H9 (cell line): ENCODE data around the gene BBC3. TPM values are rescaled to one million over a fixed set of nuclear protein-coding genes. Genes with fewer than 3 reads are reported as not detected.

Experiments used
- DNase-seq: peaks from one replicate; pipeline ENCODE4 v3.0.0-alpha.2; 2017
- H2AFZ ChIP-seq: one replicate; pipeline ENCODE4 v1.6.1; 2013; ENCODE audit warnings: mild to moderate bottlenecking, low read length, control low read depth, moderate library complexity
- H2AK5ac ChIP-seq: 2 replicates; pipeline ENCODE4 v1.6.1; 2013; ENCODE audit warnings: low read length, control low read depth, mixed read lengths; ENCODE audit not compliant: insufficient read length
- H2BK120ac ChIP-seq: one replicate; pipeline ENCODE4 v1.6.1; 2013; ENCODE audit warnings: low read depth, mild to moderate bottlenecking, low read length, control low read depth, inconsistent platforms; ENCODE audit not compliant: poor library complexity, severe bottlenecking
- H2BK12ac ChIP-seq: 2 replicates; pipeline ENCODE4 v1.6.1; 2013; ENCODE audit warnings: low read length, control low read depth, mixed read lengths, low read depth; ENCODE audit not compliant: insufficient read length
- H2BK15ac ChIP-seq: 2 replicates; pipeline ENCODE4 v1.6.1; 2013; ENCODE audit warnings: low read depth, low read length, control low read depth
- H2BK20ac ChIP-seq: one replicate; pipeline ENCODE4 v1.6.1; 2013; ENCODE audit warnings: low read depth, mild to moderate bottlenecking, low read length, control low read depth, inconsistent platforms; ENCODE audit not compliant: poor library complexity, severe bottlenecking
- H2BK5ac ChIP-seq: 2 replicates; pipeline ENCODE4 v1.6.1; 2013; ENCODE audit warnings: low read length, control low read depth, mixed read lengths; ENCODE audit not compliant: insufficient read length
- H3K14ac ChIP-seq: 2 replicates; pipeline ENCODE4 v1.6.1; 2013; ENCODE audit warnings: low read length, control low read depth; ENCODE audit not compliant: insufficient read depth
- H3K18ac ChIP-seq: 2 replicates; pipeline ENCODE4 v1.6.1; 2013; ENCODE audit warnings: low read depth, mild to moderate bottlenecking, mixed read lengths, low read length, control low read depth; ENCODE audit not compliant: insufficient read length
- H3K23ac ChIP-seq: 2 replicates; pipeline ENCODE4 v1.6.1; 2013; ENCODE audit warnings: low read length, control low read depth, mixed read lengths, low read depth; ENCODE audit not compliant: insufficient read length
- H3K23me2 ChIP-seq: 2 replicates; pipeline ENCODE4 v1.6.1; 2013; ENCODE audit warnings: low read depth, mild to moderate bottlenecking, mixed read lengths, low read length, control low read depth; ENCODE audit not compliant: insufficient read length, poor library complexity, severe bottlenecking
- H3K27ac ChIP-seq: 2 replicates; pipeline ENCODE4 v1.5.1; 2013; ENCODE audit warnings: low read length, control low read depth, mixed read lengths, low read depth; ENCODE audit not compliant: insufficient read length
- H3K27me3 ChIP-seq: 2 replicates; pipeline ENCODE4 v1.6.1; 2013; ENCODE audit warnings: low read length, control low read depth, inconsistent platforms; ENCODE audit not compliant: insufficient read depth
- H3K4ac ChIP-seq: 2 replicates; pipeline ENCODE4 v1.6.1; 2013; ENCODE audit warnings: low read depth, mild to moderate bottlenecking, control low read depth, inconsistent platforms, low read length, moderate library complexity
- H3K4me1 ChIP-seq: 2 replicates; pipeline ENCODE4 v1.6.1; 2013; ENCODE audit warnings: low read length, control low read depth, inconsistent platforms; ENCODE audit not compliant: insufficient read depth
- H3K4me2 ChIP-seq: 2 replicates; pipeline ENCODE4 v1.6.1; 2013; ENCODE audit warnings: low read length, control low read depth, mixed read lengths; ENCODE audit not compliant: insufficient read length, insufficient read depth
- H3K56ac ChIP-seq: 2 replicates; pipeline ENCODE4 v1.6.1; 2013; ENCODE audit warnings: low read depth, mild to moderate bottlenecking, mixed read lengths, low read length, control low read depth; ENCODE audit not compliant: insufficient read length
- H3K79me1 ChIP-seq: 2 replicates; pipeline ENCODE4 v1.6.1; 2013; ENCODE audit warnings: low read depth, mild to moderate bottlenecking, moderate library complexity, low read length, control low read depth, inconsistent platforms; ENCODE audit not compliant: insufficient read depth, poor library complexity, severe bottlenecking
- H3K79me2 ChIP-seq: 2 replicates; pipeline ENCODE4 v1.6.1; 2013; ENCODE audit warnings: low read length, control low read depth, inconsistent platforms; ENCODE audit not compliant: insufficient read depth
- H3K9ac ChIP-seq: 2 replicates; pipeline ENCODE4 v1.6.1; 2013; ENCODE audit warnings: low read length, control low read depth, mixed read lengths; ENCODE audit not compliant: insufficient read length; ENCODE audit errors: extremely low read depth
- H3K9me3 ChIP-seq: one replicate; pipeline ENCODE4 v1.6.1; 2013; ENCODE audit warnings: low read depth, low read length, inconsistent platforms; ENCODE audit not compliant: control insufficient read depth
- H3T11ph ChIP-seq: one replicate; pipeline ENCODE4 v1.6.1; 2013; ENCODE audit warnings: mild to moderate bottlenecking, low read length, control low read depth, inconsistent platforms
- H4K20me1 ChIP-seq: one replicate; pipeline ENCODE4 v1.6.1; 2013; ENCODE audit not compliant: control insufficient read depth, insufficient read length, insufficient read depth
- H4K5ac ChIP-seq: 2 replicates; pipeline ENCODE4 v1.6.1; 2013; ENCODE audit warnings: low read depth, mild to moderate bottlenecking, mixed read lengths, low read length, control low read depth; ENCODE audit not compliant: insufficient read length
- H4K8ac ChIP-seq: replicated peaks from 2 replicates; pipeline ENCODE4 v1.6.1; 2013; ENCODE audit warnings: low read length, control low read depth, mixed read lengths, low read depth; ENCODE audit not compliant: insufficient read length
- H4K91ac ChIP-seq: 2 replicates; pipeline ENCODE4 v1.6.1; 2013; ENCODE audit warnings: low read depth, mild to moderate bottlenecking, moderate library complexity, mixed read lengths, low read length, control low read depth; ENCODE audit not compliant: insufficient read length
- H3K27ac Mint-ChIP-seq, 3 experiments: 2 replicates in 2 of 3; 3 replicates in 1 of 3; pipeline ENCODE4 v1.8.0; 2020 to 2021; ENCODE audit warnings: mixed read lengths in 3 of 3, mild to moderate bottlenecking in 1 of 3, moderate library complexity in 1 of 3
- H3K27me3 Mint-ChIP-seq: 2 replicates; pipeline ENCODE4 v1.8.0; 2021; ENCODE audit warnings: low read depth, mild to moderate bottlenecking, moderate library complexity, mixed read lengths
- H3K36me3 Mint-ChIP-seq, 3 experiments: 2 replicates in 2 of 3; 3 replicates in 1 of 3; pipeline ENCODE4 v1.8.0; 2020 to 2021; ENCODE audit warnings: low read depth in 3 of 3, mixed read lengths in 3 of 3; ENCODE audit not compliant: insufficient read depth in 1 of 3
- H3K4me1 Mint-ChIP-seq, 2 experiments: 2 replicates each; pipeline ENCODE4 v1.8.0; 2020; ENCODE audit warnings: mixed read lengths in 2 of 2
- H3K4me3 Mint-ChIP-seq, 2 experiments: 2 replicates in 1 of 2; 3 replicates in 1 of 2; pipeline ENCODE4 v1.8.0; 2020 to 2021; ENCODE audit warnings: mild to moderate bottlenecking in 2 of 2, mixed read lengths in 2 of 2, moderate library complexity in 1 of 2
- H3K9me3 Mint-ChIP-seq, 2 experiments: 2 replicates in 1 of 2; 3 replicates in 1 of 2; pipeline ENCODE4 v1.8.0; 2020; ENCODE audit warnings: mild to moderate bottlenecking in 2 of 2, mixed read lengths in 2 of 2, moderate library complexity in 1 of 2
- CTCF ChIP-seq: fragments of 200-600 bp; sonication (generic); conservative IDR thresholded peaks from 3 replicates; pipeline ENCODE4 v1.8.0; 2021; ENCODE audit warnings: antibody characterized with exemption, mild to moderate bottlenecking
- WGBS: extraction: QIAGEN DNeasy Blood & Tissue Kit; methylation state at CpG from one replicate; pipeline ENCODE4 v1.1.7; 2013; ENCODE audit warnings: missing lambda C conversion rate, low lambda C conversion rate, mixed read lengths; ENCODE audit not compliant: insufficient read length; ENCODE audit errors: extremely low coverage; 5-methylcytosine and 5-hydroxymethylcytosine counted together
- total RNA-seq: library from RNA; stranded (reverse); gene quantifications from 2 replicates; pipeline ENCODE4 v1.2.1, GENCODE V29; 2021

The BBC3 gene
- total RNA-seq, 1 experiment from 2014 or later: 23.2 TPM

- Mint-ChIP-seq H3K27me3 (no peaks in the 10 kb centered on the region), H3K27ac (peak overlapping the region; percentile 93 to 94 (median 94)), H3K9me3 (no peaks in the 10 kb centered on the region; a peak in 2 of 5 replicates), H3K4me3 (peak overlapping the region in 1 of 2 experiments; percentile 79; a peak in 4 of 5 replicates), H3K36me3 (peaks cover 0 to 11% (median 8%) of the 10 kb centered on the region in 3 experiments; a peak in 5 of 7 replicates), H3K4me1 (peaks cover 22 to 23% of the 10 kb centered on the region in 2 experiments)
- Histone ChIP-seq H3K79me2 (peaks cover 2% of the 10 kb centered on the region; the same call in 1 of the 2 replicates), H2BK120ac (no peak overlapping the region), H3K23me2 (peaks cover 30% of the 10 kb centered on the region), H3K27ac (peak overlapping the region; percentile 36), H4K8ac (no peak overlapping the region), H2BK20ac (no peak overlapping the region), H3K14ac (no peak overlapping the region), H3K27me3 (no peaks in the 10 kb centered on the region), H4K91ac (no peak overlapping the region), H2AK5ac (no peak overlapping the region), H3K79me1 (no peaks in the 10 kb centered on the region), H2BK12ac (no peak overlapping the region), H3K4me2 (peak overlapping the region; percentile 48), H3K4ac (no peak overlapping the region), H2BK15ac (no peak overlapping the region), H2AFZ (no peak overlapping the region), H3K56ac (no peak overlapping the region), H3K23ac (no peak overlapping the region), H2BK5ac (no peak overlapping the region), H3K4me1 (peaks cover 6% of the 10 kb centered on the region; the same call in 1 of the 2 replicates), H4K20me1 (peaks cover 4% of the 10 kb centered on the region), H3T11ph (no peak overlapping the region), H3K18ac (peak overlapping the region; percentile 79), H3K9me3 (no peaks in the 10 kb centered on the region), H3K9ac (no peak overlapping the region), H4K5ac (no peak overlapping the region)
- TF ChIP-seq CTCF: no peak
- no CpG with 5 or more reads among the region's 27 CpGs for WGBS
- peak; percentile 99 for DNase-seq
These were observed 3.4 kb downstream of the BBC3 start for GRCh38 chr19:47227352-47228167.
